Measurements from ENCODE around the gene HCFC1R1. TPM values are rescaled to one million over a fixed set of nuclear protein-coding genes. Genes with fewer than 3 reads are reported as not detected.

HCFC1R1 gene
- total RNA-seq, 1 donor from 2014 or later, result 30.3 TPM

DNA sequence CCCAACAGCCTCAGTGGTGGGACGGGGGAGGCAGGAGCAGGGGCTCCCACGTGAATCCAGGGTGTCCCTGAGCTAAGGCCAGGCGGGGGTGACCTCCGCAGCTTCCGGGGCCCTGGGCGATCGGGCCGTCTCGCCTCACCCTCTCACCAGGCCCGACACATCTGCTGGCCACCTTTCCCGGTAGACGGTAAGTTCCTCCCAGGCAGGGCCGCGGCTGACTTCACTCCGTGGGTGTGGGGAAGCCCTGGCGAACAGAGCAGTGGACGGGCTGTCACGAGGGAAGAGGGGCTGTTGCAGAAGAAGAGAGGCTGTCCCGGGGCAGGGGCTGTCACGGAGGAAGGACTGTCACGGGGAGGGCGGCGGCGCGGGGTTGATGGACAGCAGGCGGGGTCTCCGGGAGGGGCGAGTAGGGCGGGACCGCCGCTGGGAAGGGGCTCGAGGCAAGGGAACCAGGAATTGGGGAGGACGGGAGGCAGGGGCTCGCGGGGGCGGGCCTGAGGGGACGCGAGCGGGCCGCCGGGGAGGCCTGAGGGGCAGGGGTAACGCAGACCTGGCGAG, 44.0 kb downstream of the HCFC1R1 start:
- intact Hi-C loops (cut with micrococcal nuclease), result loop anchor here (5.0 kb wide), 1 partner anchor 43 kb away; the partner anchor contains the start of genes HCFC1R1, THOC6 and TNFRSF12A
- Mint-ChIP-seq H3K27ac (peak overlapping the region; percentile 88), H3K4me3 (ENCODE audit: low read depth) (peak overlapping the region; percentile 90), H3K9me3 (no peaks in the 10 kb centered on the region), H3K27me3 (ENCODE audit: low read depth) (no peaks in the 10 kb centered on the region), H3K4me1 (ENCODE audit: low read depth) (peaks cover 9% of the 10 kb centered on the region), H3K36me3 (ENCODE audit: low read depth) (peaks cover 20% of the 10 kb centered on the region)
- DNase-seq (ENCODE audit: low spot score), result peak; percentile 38

DNA sequence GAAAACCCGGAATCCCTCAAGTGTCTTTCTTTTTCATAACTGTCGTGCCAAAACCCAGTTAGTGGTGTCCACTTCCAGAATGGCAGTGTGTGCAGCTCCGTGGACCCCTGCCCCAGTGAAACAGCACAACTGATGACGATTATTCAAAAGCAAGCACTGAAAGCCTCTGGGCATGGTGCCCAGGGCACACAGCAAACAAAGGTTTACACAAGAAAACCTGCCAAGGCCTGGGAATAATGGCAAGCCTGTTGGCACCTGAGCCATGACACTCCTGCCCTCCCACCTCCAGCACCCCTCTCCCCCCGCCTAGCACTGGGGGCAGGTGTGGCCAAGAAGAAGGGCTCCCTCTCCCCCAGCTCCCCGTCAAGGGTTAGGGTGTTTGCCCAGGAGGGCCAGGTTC, 46.3 kb downstream of the HCFC1R1 start:
- Mint-ChIP-seq H3K4me3 (ENCODE audit: low read depth) (no peak overlapping the region), H3K36me3 (ENCODE audit: low read depth) (peaks cover 24% of the 10 kb centered on the region), H3K27ac (no peak overlapping the region), H3K4me1 (ENCODE audit: low read depth) (peaks cover 9% of the 10 kb centered on the region), H3K27me3 (ENCODE audit: low read depth) (no peaks in the 10 kb centered on the region), H3K9me3 (no peaks in the 10 kb centered on the region)
- intact Hi-C loops (cut with micrococcal nuclease), result no loop called here
- DNase-seq (ENCODE audit: low spot score), result no peak

DNA sequence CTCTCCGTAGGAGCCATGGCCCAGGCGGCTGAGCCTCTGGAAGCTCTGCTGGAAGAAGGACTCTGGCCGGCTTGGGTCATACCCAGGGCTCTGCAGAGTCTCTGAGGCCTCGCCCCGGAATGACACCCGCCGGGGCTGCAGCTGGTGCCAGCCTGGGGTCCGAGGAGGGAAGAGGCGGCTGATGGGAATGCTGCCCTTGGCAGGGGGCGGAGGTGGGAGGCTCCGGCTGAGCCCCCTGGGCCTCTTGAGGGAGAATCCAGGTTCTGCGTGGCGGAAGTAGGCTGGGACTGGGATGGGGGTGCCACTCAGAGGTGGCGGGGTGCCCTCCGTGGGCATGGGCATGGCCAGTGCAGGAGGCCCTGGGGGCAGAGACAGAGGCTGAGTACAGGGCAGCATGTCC, 47.1 kb downstream of the HCFC1R1 start:
- H3K4me1 Mint-ChIP-seq (ENCODE audit: low read depth), result peaks cover 7% of the 10 kb centered on the region
- H3K27me3 Mint-ChIP-seq (ENCODE audit: low read depth), result no peaks in the 10 kb centered on the region
- H3K4me3 Mint-ChIP-seq (ENCODE audit: low read depth), result no peak overlapping the region
- H3K9me3 Mint-ChIP-seq, result no peaks in the 10 kb centered on the region
- peaks cover 32% of the 10 kb centered on the region for H3K36me3 Mint-ChIP-seq (ENCODE audit: low read depth)
- intact Hi-C loops (cut with micrococcal nuclease), result no loop called here
- no peak for DNase-seq (ENCODE audit: low spot score)
- H3K27ac Mint-ChIP-seq, result no peak overlapping the region

DNA sequence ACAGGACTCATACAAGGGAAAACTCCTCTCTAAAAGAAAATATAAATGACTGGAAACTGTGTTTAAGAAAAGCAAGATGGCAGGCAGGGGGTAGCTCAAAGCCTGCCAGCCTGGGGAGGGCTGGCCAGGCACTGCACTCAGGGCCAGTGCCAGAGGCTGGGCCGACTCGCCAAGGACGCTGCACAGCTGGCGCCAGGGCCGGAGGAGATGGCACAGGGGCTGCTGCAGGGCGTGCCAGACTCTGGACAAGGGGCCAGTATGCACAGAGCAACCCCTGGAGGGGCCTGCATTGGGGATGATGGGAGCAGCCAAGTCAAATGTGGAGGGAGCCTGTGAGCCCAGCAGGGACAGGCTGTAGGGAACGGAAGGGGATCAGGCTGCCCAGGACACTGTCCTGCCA, 47.5 kb downstream of the HCFC1R1 start:
- no peak overlapping the region for H3K4me3 Mint-ChIP-seq (ENCODE audit: low read depth)
- H3K27ac Mint-ChIP-seq, result no peak overlapping the region
- H3K36me3 Mint-ChIP-seq (ENCODE audit: low read depth), result peaks cover 33% of the 10 kb centered on the region
- DNase-seq (ENCODE audit: low spot score), result no peak
- intact Hi-C loops (cut with micrococcal nuclease), result no loop called here
- no peaks in the 10 kb centered on the region for H3K27me3 Mint-ChIP-seq (ENCODE audit: low read depth)
- H3K4me1 Mint-ChIP-seq (ENCODE audit: low read depth), result peaks cover 5% of the 10 kb centered on the region
- no peaks in the 10 kb centered on the region for H3K9me3 Mint-ChIP-seq

DNA sequence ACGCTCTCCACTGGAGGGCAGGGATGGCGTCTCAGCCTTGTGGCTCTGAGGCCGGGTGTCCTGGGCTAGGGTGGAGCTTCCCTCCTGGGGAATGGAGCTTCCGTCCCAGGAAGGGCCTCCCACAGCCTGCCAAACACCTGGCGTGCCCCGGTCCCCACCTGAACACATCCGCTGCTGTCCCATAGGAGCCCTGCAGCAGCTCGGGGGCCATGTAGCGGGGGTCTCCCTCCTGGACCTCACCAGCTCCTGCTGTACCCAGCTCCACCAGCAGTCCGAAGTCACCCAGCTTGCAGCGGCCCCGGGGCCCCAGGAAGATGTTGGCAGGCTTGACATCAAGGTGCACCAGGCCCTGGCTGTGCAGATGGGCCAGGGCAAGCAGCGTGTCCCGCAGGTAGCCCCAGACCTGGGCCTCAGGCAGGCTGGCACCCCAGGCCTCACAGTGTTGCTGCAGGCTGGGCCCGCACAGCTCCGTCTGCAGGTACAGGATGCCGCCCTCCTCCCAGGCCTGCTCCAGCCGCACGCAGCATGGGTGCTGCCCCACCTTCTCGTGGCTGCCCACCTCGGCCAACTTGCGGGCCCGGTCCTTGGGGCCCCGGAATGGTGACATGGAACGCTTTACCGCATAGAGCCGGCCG, 48.5 kb downstream of the HCFC1R1 start:
- Mint-ChIP-seq H3K4me3 (ENCODE audit: low read depth) (no peak overlapping the region), H3K9me3 (no peaks in the 10 kb centered on the region), H3K27me3 (ENCODE audit: low read depth) (no peaks in the 10 kb centered on the region), H3K27ac (no peak overlapping the region), H3K4me1 (ENCODE audit: low read depth) (peaks cover 11% of the 10 kb centered on the region), H3K36me3 (ENCODE audit: low read depth) (peaks cover 41% of the 10 kb centered on the region)
- intact Hi-C loops (cut with micrococcal nuclease), result no loop called here
- no peak for DNase-seq (ENCODE audit: low spot score)

DNA sequence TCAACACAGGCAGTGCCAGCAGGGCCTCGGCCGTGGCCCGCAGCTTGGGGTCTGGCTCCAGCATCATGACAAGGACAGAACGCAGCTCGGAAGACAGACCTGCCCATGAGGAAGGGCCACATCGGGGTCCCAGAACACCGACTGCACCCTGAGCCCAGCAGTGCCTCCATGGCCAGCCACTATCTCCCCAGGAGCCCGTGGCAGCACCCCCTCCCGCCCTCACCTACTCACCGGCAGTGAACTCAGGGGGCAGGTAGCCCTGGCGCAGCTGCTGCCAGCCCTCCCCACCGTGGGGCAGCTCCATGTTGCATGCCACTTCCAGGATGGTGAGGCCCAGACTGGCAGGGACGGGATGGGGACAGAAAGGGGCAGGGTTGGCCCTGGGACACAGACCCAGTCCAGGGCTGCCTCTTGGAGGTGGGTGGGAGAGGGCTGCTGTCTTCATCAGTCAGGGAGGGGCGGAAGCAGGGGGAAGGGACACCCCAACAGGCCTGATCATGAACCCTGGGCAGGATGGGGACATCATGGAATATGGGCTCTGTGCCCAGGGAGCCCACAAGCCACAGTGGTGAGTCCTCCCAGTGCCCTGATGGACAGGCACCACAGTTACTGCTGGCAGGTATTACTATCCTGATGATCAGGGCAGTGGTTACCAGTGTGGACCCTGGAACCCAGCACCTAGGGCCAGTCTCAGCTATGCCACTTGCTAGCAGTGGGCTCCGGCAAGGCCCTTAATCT, 49.3 kb downstream of the HCFC1R1 start:
- H3K27ac Mint-ChIP-seq, result no peak overlapping the region
- H3K36me3 Mint-ChIP-seq (ENCODE audit: low read depth), result peaks cover 41% of the 10 kb centered on the region
- H3K27me3 Mint-ChIP-seq (ENCODE audit: low read depth), result no peaks in the 10 kb centered on the region
- H3K9me3 Mint-ChIP-seq, result no peaks in the 10 kb centered on the region
- peaks cover 12% of the 10 kb centered on the region for H3K4me1 Mint-ChIP-seq (ENCODE audit: low read depth)
- H3K4me3 Mint-ChIP-seq (ENCODE audit: low read depth), result no peak overlapping the region
- intact Hi-C loops (cut with micrococcal nuclease), result no loop called here
- DNase-seq (ENCODE audit: low spot score), result no peak

DNA sequence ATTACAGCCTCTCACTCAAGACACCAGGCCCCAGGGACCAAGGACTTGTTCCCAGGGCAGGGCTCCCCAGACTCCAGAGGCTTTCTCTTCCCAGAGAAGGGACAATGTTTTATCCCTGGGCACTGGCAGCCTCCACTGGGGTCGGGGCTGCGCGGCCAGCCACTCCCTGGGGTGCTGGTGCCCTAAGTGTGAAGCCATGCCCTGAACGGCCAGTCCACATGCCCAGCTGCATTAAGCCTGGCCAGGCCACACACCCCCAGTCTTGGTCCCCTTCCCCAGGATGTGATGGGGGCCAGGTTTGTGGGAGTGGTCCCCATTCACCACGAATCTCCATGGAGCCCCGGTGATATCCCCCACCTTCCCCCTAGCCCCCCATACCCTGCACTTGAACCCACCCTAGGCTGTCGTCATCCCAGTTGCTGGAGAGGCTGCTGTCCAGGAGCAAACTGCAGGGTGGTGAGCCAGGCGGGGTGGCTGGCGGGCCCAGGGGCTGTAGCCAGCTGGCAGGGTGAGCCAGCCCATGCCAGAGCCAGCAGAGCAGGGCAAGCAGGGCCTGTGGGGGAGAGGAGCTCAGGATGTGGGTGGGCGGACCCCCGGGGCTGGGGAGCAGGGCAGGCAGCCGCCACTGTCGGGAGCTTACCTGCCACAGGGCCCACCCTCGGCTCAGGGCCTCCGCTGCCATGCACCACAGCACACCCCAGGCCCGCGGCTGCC, 50.0 kb downstream of the HCFC1R1 start:
- Mint-ChIP-seq H3K4me1 (ENCODE audit: low read depth) (peaks cover 12% of the 10 kb centered on the region), H3K27ac (no peak overlapping the region), H3K9me3 (no peaks in the 10 kb centered on the region), H3K4me3 (ENCODE audit: low read depth) (no peak overlapping the region), H3K27me3 (ENCODE audit: low read depth) (no peaks in the 10 kb centered on the region), H3K36me3 (ENCODE audit: low read depth) (peaks cover 38% of the 10 kb centered on the region)
- intact Hi-C loops (cut with micrococcal nuclease), result no loop called here
- no peak for DNase-seq (ENCODE audit: low spot score)

DNA sequence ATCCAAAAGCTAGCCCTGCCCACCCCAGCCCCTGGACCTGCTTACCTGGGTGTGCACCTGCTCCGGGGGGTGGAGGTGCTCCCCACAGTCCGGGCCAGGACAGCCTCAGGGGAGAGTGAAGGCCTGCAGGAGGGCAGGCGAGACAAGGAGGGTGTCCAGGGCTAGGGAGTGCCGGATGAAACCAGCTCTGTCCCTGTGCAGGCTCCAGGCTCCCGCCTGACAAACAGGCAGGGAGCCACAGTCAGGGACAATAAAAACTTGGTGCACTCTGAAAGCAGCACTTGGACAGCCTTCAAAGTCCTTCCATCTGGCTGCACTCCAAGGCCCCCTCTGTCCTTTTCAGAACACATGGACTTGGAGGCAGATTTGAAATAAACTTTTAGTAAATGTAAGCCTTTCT, 50.6 kb downstream of the HCFC1R1 start:
- peaks cover 5% of the 10 kb centered on the region for H3K27me3 Mint-ChIP-seq (ENCODE audit: low read depth)
- intact Hi-C loops (cut with micrococcal nuclease), result no loop called here
- H3K9me3 Mint-ChIP-seq, result no peaks in the 10 kb centered on the region
- peaks cover 17% of the 10 kb centered on the region for H3K4me1 Mint-ChIP-seq (ENCODE audit: low read depth)
- DNase-seq (ENCODE audit: low spot score), result no peak
- H3K4me3 Mint-ChIP-seq (ENCODE audit: low read depth), result no peak overlapping the region
- no peak overlapping the region for H3K27ac Mint-ChIP-seq
- H3K36me3 Mint-ChIP-seq (ENCODE audit: low read depth), result peaks cover 39% of the 10 kb centered on the region

Other genes with a start within 250 kb of the HCFC1R1 start
- 242 and 252 TPM in 2 replicates for gene ELOB, start 246.7 kb downstream of the HCFC1R1 start, total RNA-seq
- not detected in 2 replicates for gene PRSS33, start 236.4 kb downstream of the HCFC1R1 start, total RNA-seq
- gene PRSS41, start 225.5 kb downstream of the HCFC1R1 start, total RNA-seq, result not detected in 2 replicates
- gene PRSS21, start 206.7 kb downstream of the HCFC1R1 start, total RNA-seq, result 11.4 and 11.5 TPM in 2 replicates
- 7.7 and 8.6 TPM in 2 replicates for gene ZG16B, start 193.6 kb downstream of the HCFC1R1 start, total RNA-seq
- gene PRSS22, start 165.8 kb downstream of the HCFC1R1 start, total RNA-seq, result not detected in 2 replicates
- 21.0 and 23.6 TPM in 2 replicates for gene FLYWCH2, start 140.7 kb downstream of the HCFC1R1 start, total RNA-seq
- 65.4 and 67.4 TPM in 2 replicates for gene FLYWCH1, start 112.0 kb downstream of the HCFC1R1 start, total RNA-seq
- 0.09 TPM in 1 of 2 replicates, not detected in the other for gene KREMEN2, start 59.7 kb downstream of the HCFC1R1 start, total RNA-seq
- gene PAQR4, start 54.6 kb downstream of the HCFC1R1 start, total RNA-seq, result 46.9 and 49.9 TPM in 2 replicates
- 102 and 106 TPM in 2 replicates for gene PKMYT1, start 43.5 kb downstream of the HCFC1R1 start, total RNA-seq
- 0.11 and 0.14 TPM in 2 replicates for gene CLDN9, start 11.0 kb downstream of the HCFC1R1 start, total RNA-seq
- gene CLDN6, start 5.8 kb downstream of the HCFC1R1 start, total RNA-seq, result not detected in 2 replicates
- 9.6 and 11.6 TPM in 2 replicates for gene TNFRSF12A, start 3.6 kb downstream of the HCFC1R1 start, total RNA-seq
- gene THOC6, start 93 bp upstream of the HCFC1R1 start, total RNA-seq, result 59.0 and 59.1 TPM in 2 replicates
- gene BICDL2, start 13.0 kb upstream of the HCFC1R1 start, total RNA-seq, result 0.71 and 0.84 TPM in 2 replicates
- 7.7 TPM in 2 replicates for gene MMP25, start 22.6 kb upstream of the HCFC1R1 start, total RNA-seq
- gene IL32, start 41.7 kb upstream of the HCFC1R1 start, total RNA-seq, result 773 and 798 TPM in 2 replicates
- gene ZSCAN10, start 75.4 kb upstream of the HCFC1R1 start, total RNA-seq, result not detected in 2 replicates
- gene ZNF205, start 88.6 kb upstream of the HCFC1R1 start, total RNA-seq, result 0.09 and 0.18 TPM in 2 replicates
- 9.1 and 9.3 TPM in 2 replicates for gene ZNF213, start 111.1 kb upstream of the HCFC1R1 start, total RNA-seq
- gene OR1F1, start 164.3 kb upstream of the HCFC1R1 start, total RNA-seq, result not detected in 2 replicates
- 11.0 and 12.2 TPM in 2 replicates for gene ZNF200, start 211.2 kb upstream of the HCFC1R1 start, total RNA-seq
- gene MEFV, start 232.7 kb upstream of the HCFC1R1 start, total RNA-seq, result 0.18 TPM in 1 of 2 replicates, not detected in the other

Measured in activated T-helper 2 cell treated with anti-CD3 and anti-CD28 coated beads, Interferon-gamma antibody, Interleukin-2, Interleukin-4, amounts not matched to agents 10 μg/mL and 5 μg/mL and 100 μg/mL, durations not matched to agents 14 hours and 24 hours and 36 hours (primary cell).